Measurements from ENCODE around the gene LOXL4.
A peak's percentile ranks its signal among the peaks of the same experiment; 100 is the strongest.

The LOXL4 gene

GRCh38 chr10:98264378-98265065 is 3.5 kb downstream of the LOXL4 start:
- Mint-ChIP-seq H3K27ac (no peak overlapping the region), H3K27me3 (peaks cover 0 to 13% of the 10 kb centered on the region in 2 donors), H3K9me3 (no peaks in the 10 kb centered on the region), H3K36me3 (peaks cover 5 to 11% of the 10 kb centered on the region in 2 donors), H3K4me3 (no peak overlapping the region), H3K4me1 (peaks cover 12 to 18% of the 10 kb centered on the region in 2 donors)
- DNase-seq (no peak), ATAC-seq (replicated peaks) (no peak)

- H3K27ac Mint-ChIP-seq, result no peak overlapping the region
- no peak overlapping the region for H3K4me3 Mint-ChIP-seq
- H3K27me3 Mint-ChIP-seq, result peaks cover 0 to 4% of the 10 kb centered on the region in 2 donors
- H3K9me3 Mint-ChIP-seq, result no peaks in the 10 kb centered on the region
- no peak for ATAC-seq (replicated peaks)
- no peak for DNase-seq
- H3K4me1 Mint-ChIP-seq, result peaks cover 8 to 12% of the 10 kb centered on the region in 2 donors
- peaks cover 9 to 11% of the 10 kb centered on the region in 2 donors for H3K36me3 Mint-ChIP-seq
Observed at GRCh38 chr10:98263088-98263487, 4.9 kb downstream of the LOXL4 start.

GRCh38 chr10:98262571-98262970 is 5.4 kb downstream of the LOXL4 start:
- peaks cover 0 to 4% of the 10 kb centered on the region in 2 donors for H3K27me3 Mint-ChIP-seq
- no peak for DNase-seq
- no peak overlapping the region for H3K27ac Mint-ChIP-seq
- no peak overlapping the region for H3K4me3 Mint-ChIP-seq
- peaks cover 5 to 8% of the 10 kb centered on the region in 2 donors for H3K4me1 Mint-ChIP-seq
- no peaks in the 10 kb centered on the region for H3K9me3 Mint-ChIP-seq
- peak; percentile 45 to 51 for ATAC-seq (replicated peaks)
- peaks cover 9 to 12% of the 10 kb centered on the region in 2 donors for H3K36me3 Mint-ChIP-seq

GRCh38 chr10:98261436-98262277 is 6.3 kb downstream of the LOXL4 start:
- Mint-ChIP-seq H3K4me1 (peaks cover 5 to 6% of the 10 kb centered on the region in 2 donors), H3K27me3 (peaks cover 0 to under 1% of the 10 kb centered on the region in 2 donors), H3K9me3 (no peaks in the 10 kb centered on the region), H3K27ac (no peak overlapping the region), H3K4me3 (no peak overlapping the region), H3K36me3 (peaks cover 16 to 21% of the 10 kb centered on the region in 2 donors)
- no peak for ATAC-seq (replicated peaks)
- DNase-seq, result no peak

- H3K27ac Mint-ChIP-seq, result no peak overlapping the region
- no peaks in the 10 kb centered on the region for H3K27me3 Mint-ChIP-seq
Observed at GRCh38 chr10:98260752-98261151, 7.2 kb downstream of the LOXL4 start.

GRCh38 chr10:98260350-98260749 is 7.6 kb downstream of the LOXL4 start:
- peaks cover 3 to 6% of the 10 kb centered on the region in 2 donors for H3K4me1 Mint-ChIP-seq
- no peak overlapping the region for H3K4me3 Mint-ChIP-seq

More at GRCh38 chr10:98260752-98261151, 7.2 kb downstream of the LOXL4 start:
- Mint-ChIP-seq H3K4me1 (peaks cover 3 to 6% of the 10 kb centered on the region in 2 donors), H3K36me3 (peaks cover 23 to 29% of the 10 kb centered on the region in 2 donors), H3K4me3 (no peak overlapping the region), H3K9me3 (no peaks in the 10 kb centered on the region)
- ATAC-seq (replicated peaks) (no peak), DNase-seq (no peak)

GRCh38 chr10:98259606-98260315 is 8.2 kb downstream of the LOXL4 start:
- Mint-ChIP-seq H3K27ac (no peak overlapping the region), H3K4me1 (peaks cover 2 to 6% of the 10 kb centered on the region in 2 donors), H3K9me3 (no peaks in the 10 kb centered on the region), H3K4me3 (no peak overlapping the region), H3K36me3 (peaks cover 23 to 30% of the 10 kb centered on the region in 2 donors), H3K27me3 (no peaks in the 10 kb centered on the region)
- ATAC-seq (replicated peaks) (no peak), DNase-seq (no peak)

More at GRCh38 chr10:98260350-98260749, 7.6 kb downstream of the LOXL4 start:
- no peak for ATAC-seq (replicated peaks)
- Mint-ChIP-seq H3K27me3 (no peaks in the 10 kb centered on the region), H3K27ac (no peak overlapping the region), H3K36me3 (peaks cover 23 to 30% of the 10 kb centered on the region in 2 donors), H3K9me3 (no peaks in the 10 kb centered on the region)
- DNase-seq, result no peak

- H3K27ac Mint-ChIP-seq, result no peak overlapping the region
- H3K4me1 Mint-ChIP-seq, result peaks cover 0 to 4% of the 10 kb centered on the region in 2 donors
- H3K27me3 Mint-ChIP-seq, result no peaks in the 10 kb centered on the region
- DNase-seq (no peak), ATAC-seq (replicated peaks) (no peak)
- no peak overlapping the region for H3K4me3 Mint-ChIP-seq
- peaks cover 23 to 30% of the 10 kb centered on the region in 2 donors for H3K36me3 Mint-ChIP-seq
- H3K9me3 Mint-ChIP-seq, result no peaks in the 10 kb centered on the region
Observed at GRCh38 chr10:98258683-98259454, 9.1 kb downstream of the LOXL4 start.

GRCh38 chr10:98257961-98258360 is 10.0 kb downstream of the LOXL4 start:
- peaks cover 23 to 26% of the 10 kb centered on the region in 2 donors for H3K36me3 Mint-ChIP-seq

GRCh38 chr10:98257198-98257597 is 10.8 kb downstream of the LOXL4 start:
- Mint-ChIP-seq H3K27me3 (no peaks in the 10 kb centered on the region), H3K27ac (peak overlapping the region; percentile 17), H3K36me3 (peaks cover 24 to 26% of the 10 kb centered on the region in 2 donors), H3K9me3 (no peaks in the 10 kb centered on the region), H3K4me3 (no peak overlapping the region), H3K4me1 (peaks cover 0 to 4% of the 10 kb centered on the region in 2 donors)
- DNase-seq, result no peak
- ATAC-seq (replicated peaks), result no peak

More at GRCh38 chr10:98257961-98258360, 10.0 kb downstream of the LOXL4 start:
- no peak overlapping the region for H3K27ac Mint-ChIP-seq
- no peaks in the 10 kb centered on the region for H3K9me3 Mint-ChIP-seq
- H3K4me3 Mint-ChIP-seq, result no peak overlapping the region
- H3K27me3 Mint-ChIP-seq, result no peaks in the 10 kb centered on the region
- H3K4me1 Mint-ChIP-seq, result peaks cover 0 to 4% of the 10 kb centered on the region in 2 donors
- ATAC-seq (replicated peaks), result no peak
- DNase-seq, result no peak

GRCh38 chr10:98256692-98257091 is 11.3 kb downstream of the LOXL4 start:
- Mint-ChIP-seq H3K4me1 (peaks cover 0 to 4% of the 10 kb centered on the region in 2 donors), H3K27me3 (no peaks in the 10 kb centered on the region), H3K36me3 (peaks cover 26 to 29% of the 10 kb centered on the region in 2 donors), H3K4me3 (no peak overlapping the region), H3K27ac (no peak overlapping the region), H3K9me3 (no peaks in the 10 kb centered on the region)
- ATAC-seq (replicated peaks) (no peak), DNase-seq (no peak)

- H3K9me3 Mint-ChIP-seq, result no peaks in the 10 kb centered on the region
- H3K27ac Mint-ChIP-seq, result no peak overlapping the region
- H3K4me1 Mint-ChIP-seq, result peaks cover 0 to 4% of the 10 kb centered on the region in 2 donors
Observed at GRCh38 chr10:98255146-98255877, 12.7 kb downstream of the LOXL4 start.

More at GRCh38 chr10:98255146-98255877, 12.7 kb downstream of the LOXL4 start:
- no peaks in the 10 kb centered on the region for H3K27me3 Mint-ChIP-seq
- ATAC-seq (replicated peaks), result no peak
- H3K36me3 Mint-ChIP-seq, result peaks cover 21 to 29% of the 10 kb centered on the region in 2 donors
- DNase-seq, result no peak
- no peak overlapping the region for H3K4me3 Mint-ChIP-seq

Measured in stimulated activated naive B cell treated with anti-CD40 and anti-IgM and Interleukin-4, amounts not matched to agents 10 μg/mL and 1 μg/mL and 100 μg/mL, for 72 hours (primary cell).